SK-MEL-5 (cell line): ENCODE results near the gene CTNNA3. TPM values are rescaled to one million over a fixed set of nuclear protein-coding genes. Genes with fewer than 3 reads are reported as not detected.

Experiments used
- DNase-seq: peaks from one replicate; pipeline ENCODE4 v3.0.0-alpha.2; 2016; ENCODE audit warnings: low read depth, low spot score
- in situ Hi-C: cut with HindIII; loops from 2 replicates; pipeline ENCODE4 v1.10.0; 2016; ENCODE audit warnings: low sequenced_read_pairs, high pct_unique_total_duplicates, low pct_unique_long_range_greater_than_20kb
- small RNA-seq, 2 experiments: library from RNA; depleted of rRNA; stranded (forward); fragments of <200 nt; gene quantifications; one replicate each; pipeline ENCODE3, GENCODE V24; 2014
- total RNA-seq: library from RNA; depleted of rRNA; stranded (reverse); fragments of >200 nt; shearing (Covaris generic); gene quantifications from 2 replicates; pipeline ENCODE4 v1.2.3, GENCODE V29; 2014; rRNA removed

CTNNA3 gene
- total RNA-seq, 1 experiment from 2014 or later = not detected

DNA sequence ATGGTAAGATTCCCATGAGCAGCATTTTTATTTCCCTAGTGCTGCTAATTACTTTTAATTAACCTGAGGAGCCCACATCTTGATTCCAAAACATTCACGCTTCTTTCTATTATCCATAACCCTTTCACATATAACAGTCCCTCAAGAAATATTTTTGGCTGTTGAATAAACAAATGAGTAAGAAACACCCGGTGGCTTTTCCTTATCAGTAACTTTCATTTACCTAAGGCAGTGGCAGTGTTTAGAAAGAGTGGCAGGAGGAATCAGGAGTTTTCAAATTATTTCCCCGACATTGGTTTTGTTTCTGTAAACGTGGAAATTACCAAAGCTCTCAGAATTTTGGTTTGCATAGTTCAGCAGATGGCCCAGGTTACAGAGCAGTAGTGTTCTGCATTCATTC is 1785.8 kb downstream of the CTNNA3 start:
- no peak for DNase-seq
- in situ Hi-C loops = no loop called here

GRCh38 chr10:65907199-65907712 is 1788.7 kb downstream of the CTNNA3 start:
- in situ Hi-C loops = no loop called here

GRCh38 chr10:65903620-65904019 is 1792.4 kb downstream of the CTNNA3 start:
- in situ Hi-C loops = no loop called here
- no peak for DNase-seq

More at GRCh38 chr10:65907199-65907712, 1788.7 kb downstream of the CTNNA3 start:
- DNase-seq = no peak

DNA sequence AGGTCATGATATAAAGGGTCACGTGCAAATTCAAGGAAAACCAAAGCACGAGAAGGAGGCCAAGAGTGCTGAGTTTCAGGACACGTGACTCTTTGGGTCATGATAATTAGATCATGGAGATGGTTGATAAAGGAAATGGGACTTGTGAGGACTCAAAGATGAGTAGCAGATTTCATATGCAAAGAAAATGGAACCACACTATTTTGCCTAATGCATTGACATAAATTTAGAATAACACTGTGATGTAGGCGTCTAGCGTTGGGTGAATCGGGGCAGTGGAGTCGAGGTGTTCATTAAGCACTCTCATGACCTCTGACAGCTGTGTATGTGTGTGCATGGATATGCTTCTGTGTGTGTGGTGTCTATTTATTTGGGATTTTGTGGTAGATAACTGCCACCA is 1795.7 kb downstream of the CTNNA3 start:
- DNase-seq = peak; percentile 10
- in situ Hi-C loops = no loop called here

DNA sequence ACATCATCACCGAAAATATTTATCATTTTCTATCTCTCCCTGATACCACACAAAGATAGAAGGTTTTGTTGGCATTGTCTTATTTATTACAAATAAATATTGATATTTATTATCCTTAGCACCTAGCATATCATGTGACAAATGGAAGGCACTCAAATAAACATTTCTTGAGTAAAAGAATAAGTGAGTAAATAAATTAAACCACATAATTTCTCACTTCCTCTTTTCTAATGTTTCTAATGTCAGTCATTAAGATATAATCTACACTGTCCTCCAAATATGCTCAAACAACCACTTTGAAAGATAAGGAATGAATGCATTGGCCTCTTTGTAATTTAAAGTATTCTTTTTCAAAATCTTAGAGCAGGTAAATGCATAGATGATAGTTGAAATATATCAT is 1797.9 kb downstream of the CTNNA3 start:
- in situ Hi-C loops = no loop called here

GRCh38 chr10:65894961-65895360 is 1801.0 kb downstream of the CTNNA3 start:
- in situ Hi-C loops = no loop called here
- DNase-seq = no peak

More for the DNA sequence above, 1797.9 kb downstream of the CTNNA3 start:
- no peak for DNase-seq

GRCh38 chr10:65894379-65894778 is 1801.6 kb downstream of the CTNNA3 start:
- in situ Hi-C loops = no loop called here
- DNase-seq = no peak

- no peak for DNase-seq
- in situ Hi-C loops = no loop called here
Measured at GRCh38 chr10:65893676-65894075, 1802.3 kb downstream of the CTNNA3 start.

- in situ Hi-C loops = no loop called here
- no peak for DNase-seq
Measured at GRCh38 chr10:65892284-65892683, 1803.7 kb downstream of the CTNNA3 start.

DNA sequence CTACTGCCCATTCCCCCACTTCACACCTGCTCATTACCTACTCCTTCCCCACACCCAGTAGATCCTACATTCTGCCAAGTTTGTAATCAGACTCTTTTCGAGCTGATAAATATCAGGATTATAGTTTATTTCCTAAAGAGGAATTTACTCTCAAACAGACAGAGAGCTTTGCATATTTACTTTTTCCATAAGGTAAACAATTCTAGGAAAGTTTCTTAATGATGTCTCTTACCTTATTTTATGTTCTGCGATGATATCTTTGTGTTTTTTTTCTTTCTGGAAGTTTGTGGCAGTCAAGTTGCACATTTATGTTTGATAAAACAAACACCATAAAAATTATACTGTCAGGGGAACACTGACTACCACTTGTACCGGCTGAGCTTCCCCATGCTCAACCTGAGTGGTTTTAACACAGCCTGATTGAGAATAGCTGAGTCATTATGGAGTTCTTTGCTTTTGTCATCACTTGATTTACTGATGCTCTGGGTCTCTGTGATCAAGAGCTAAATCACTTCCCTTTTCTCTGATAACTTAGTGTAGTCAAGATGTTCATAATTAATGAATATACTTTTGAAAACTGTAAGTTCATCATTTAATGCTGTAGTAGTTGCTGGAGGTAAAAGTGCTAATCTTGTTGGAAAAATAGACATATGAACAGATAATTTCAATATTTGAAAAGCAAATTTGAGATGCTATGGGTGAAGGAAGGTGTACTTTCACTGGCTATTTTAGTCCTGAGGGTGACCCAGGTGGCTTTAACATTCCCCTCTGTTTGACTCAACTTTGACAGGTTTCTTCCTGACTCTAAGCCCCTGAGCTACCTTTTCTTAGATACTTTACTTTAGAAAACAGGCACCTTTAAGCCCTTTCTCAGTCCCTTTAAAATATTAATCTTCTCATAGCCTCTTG is 1804.7 kb downstream of the CTNNA3 start:
- in situ Hi-C loops = no loop called here

GRCh38 chr10:65864529-65864928 is 1831.5 kb downstream of the CTNNA3 start:
- DNase-seq = no peak
- in situ Hi-C loops = no loop called here

More for the DNA sequence above, 1804.7 kb downstream of the CTNNA3 start:
- DNase-seq = no peak

DNA sequence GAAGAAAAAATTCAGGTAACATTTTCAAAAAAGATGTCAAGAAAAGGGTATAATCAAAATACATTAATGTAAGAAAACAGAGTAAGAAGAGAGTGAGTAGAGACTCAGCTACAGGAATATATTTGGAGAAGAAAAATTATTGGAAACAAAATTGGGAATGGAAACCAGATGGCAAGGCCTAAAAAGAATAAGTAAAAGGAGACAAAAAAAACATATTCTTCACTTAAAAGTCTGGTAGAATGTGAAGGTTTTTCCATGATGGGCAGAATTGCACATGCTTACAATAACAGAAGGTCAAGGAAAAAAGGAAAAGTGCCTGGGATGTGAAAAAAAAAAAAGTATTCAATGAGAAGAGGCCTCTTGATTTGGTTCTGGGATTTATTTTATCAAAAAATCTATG is 1832.0 kb downstream of the CTNNA3 start:
- in situ Hi-C loops = no loop called here
- DNase-seq = no peak

Small RNA genes lying within 50 kb of the gene (small RNA-seq; reads per million reads assigned to genes)
- gene AL607023.1 (0 reads per million in 2 experiments), gene MIR7151 (0 reads per million in 2 experiments)

Other genes starting within 250 kb of the CTNNA3 start
- gene DNAJC12, start 142.0 kb upstream of the CTNNA3 start, total RNA-seq = 37.1 and 42.8 TPM in 2 replicates
- 10.9 and 13.7 TPM in 2 replicates for gene SIRT1, start 188.5 kb upstream of the CTNNA3 start, total RNA-seq